Activated gamma-delta T cell (primary cell): ENCODE results near the gene KIAA0586.
"Not testable (repeated sequence)": the region's sequence is repeated elsewhere in the genome, so short reads cannot be mapped to it uniquely, and the experiment has no call there.

Experiments used
- DNase-seq: peaks from one replicate; lab custom pipeline; 2025; lab: John Stamatoyannopoulos, UW

Gene KIAA0586

GRCh38 chr14:58464652-58465051 lies 37.1 kb downstream of the KIAA0586 start:
- DNase-seq = no peak

GRCh38 chr14:58465421-58465820 lies 37.9 kb downstream of the KIAA0586 start:
- no peak for DNase-seq

- DNase-seq = no peak
These were observed 38.9 kb downstream of the KIAA0586 start for GRCh38 chr14:58466459-58466858.

GRCh38 chr14:58467575-58467974 lies 40.1 kb downstream of the KIAA0586 start:
- no peak for DNase-seq

- DNase-seq = no peak
These were observed 41.8 kb downstream of the KIAA0586 start for GRCh38 chr14:58469309-58469708.

- DNase-seq = no peak
These were observed 48.8 kb downstream of the KIAA0586 start for GRCh38 chr14:58476320-58476719.

- no peak for DNase-seq
These were observed 50.1 kb downstream of the KIAA0586 start for GRCh38 chr14:58477653-58478052.

GRCh38 chr14:58478329-58478728 lies 50.8 kb downstream of the KIAA0586 start:
- DNase-seq = not testable (repeated sequence)

GRCh38 chr14:58479975-58480374 lies 52.5 kb downstream of the KIAA0586 start:
- no peak for DNase-seq

- DNase-seq = no peak
These were observed 56.7 kb downstream of the KIAA0586 start for GRCh38 chr14:58484176-58484575.

- no peak for DNase-seq
These were observed 61.0 kb downstream of the KIAA0586 start for GRCh38 chr14:58488550-58488949.

- DNase-seq = no peak
These were observed 64.1 kb downstream of the KIAA0586 start for GRCh38 chr14:58491593-58491992.

- no peak for DNase-seq
These were observed 64.5 kb downstream of the KIAA0586 start for GRCh38 chr14:58492044-58492443.

- no peak for DNase-seq
These were observed 73.8 kb downstream of the KIAA0586 start for GRCh38 chr14:58501214-58501816.

GRCh38 chr14:58513272-58513671 lies 85.8 kb downstream of the KIAA0586 start:
- DNase-seq = no peak

- DNase-seq = no peak
These were observed 90.1 kb downstream of the KIAA0586 start for GRCh38 chr14:58517592-58517991.

- not testable (repeated sequence) for DNase-seq
These were observed 98.2 kb downstream of the KIAA0586 start for GRCh38 chr14:58525691-58526090.

GRCh38 chr14:58533446-58533845 lies 105.9 kb downstream of the KIAA0586 start:
- DNase-seq = no peak

- no peak for DNase-seq
These were observed 107.5 kb downstream of the KIAA0586 start for GRCh38 chr14:58535044-58535443.

GRCh38 chr14:58537004-58537403 lies 109.5 kb downstream of the KIAA0586 start:
- no peak for DNase-seq

GRCh38 chr14:58540749-58541632 lies 113.5 kb downstream of the KIAA0586 start:
- no peak for DNase-seq

GRCh38 chr14:58541633-58542022 lies 114.1 kb downstream of the KIAA0586 start:
- no peak for DNase-seq

GRCh38 chr14:58543253-58543652 lies 115.7 kb downstream of the KIAA0586 start:
- no peak for DNase-seq
